HG03432 (cell line): ENCODE data around the gene CBY3.
"Not testable (repeated sequence)": the region's sequence is repeated elsewhere in the genome, so short reads cannot be mapped to it uniquely, and the experiment has no call there.

ENCODE experiments used
- ATAC-seq: cut with Tn5 transposase; IDR thresholded peaks from one replicate; pipeline ENCODE4 v1.9.1; 2021; ENCODE audit warnings: mild to moderate bottlenecking, moderate library complexity; ENCODE audit not compliant: unreplicated experiment

CBY3 gene

DNA sequence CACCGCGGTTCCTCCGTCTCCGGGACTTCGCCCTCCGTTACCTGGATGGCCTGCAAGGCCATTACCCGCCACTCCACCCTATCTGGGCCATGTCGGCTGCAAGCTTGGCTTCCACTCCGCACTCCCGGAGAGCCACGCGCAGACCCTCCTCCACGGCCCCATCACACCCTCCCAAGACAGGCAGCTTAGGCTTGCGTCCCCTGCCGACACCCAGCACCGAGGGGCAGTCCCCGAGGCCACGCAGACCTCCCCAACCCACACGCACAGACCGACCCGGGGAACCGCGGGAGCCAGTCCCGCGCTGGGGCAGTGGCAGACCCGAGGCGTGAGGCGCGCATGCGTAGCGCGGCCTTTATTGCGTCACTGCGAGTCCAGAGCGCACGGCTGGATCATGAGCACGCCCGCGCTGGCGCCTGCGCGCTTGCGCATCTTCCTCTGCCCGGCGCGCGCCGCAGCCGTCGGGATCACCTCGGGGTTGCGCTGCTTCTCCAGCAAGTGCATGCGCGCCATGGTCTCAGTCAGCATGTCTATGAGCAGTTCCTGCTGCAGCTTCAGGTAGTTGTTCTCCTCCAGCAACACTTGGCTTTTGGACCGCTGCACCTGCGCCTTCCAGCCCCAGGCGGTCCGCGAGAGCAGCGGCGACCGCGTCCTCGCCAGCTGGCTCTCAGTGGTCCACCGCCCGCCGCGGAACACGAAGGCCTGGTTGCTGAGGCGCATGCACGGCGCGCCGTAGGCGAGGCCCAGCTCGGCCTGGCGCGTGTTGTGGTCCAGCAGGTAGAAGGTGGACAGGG is 2.4 kb downstream of the CBY3 start:
- ATAC-seq, result peak; percentile 97

DNA sequence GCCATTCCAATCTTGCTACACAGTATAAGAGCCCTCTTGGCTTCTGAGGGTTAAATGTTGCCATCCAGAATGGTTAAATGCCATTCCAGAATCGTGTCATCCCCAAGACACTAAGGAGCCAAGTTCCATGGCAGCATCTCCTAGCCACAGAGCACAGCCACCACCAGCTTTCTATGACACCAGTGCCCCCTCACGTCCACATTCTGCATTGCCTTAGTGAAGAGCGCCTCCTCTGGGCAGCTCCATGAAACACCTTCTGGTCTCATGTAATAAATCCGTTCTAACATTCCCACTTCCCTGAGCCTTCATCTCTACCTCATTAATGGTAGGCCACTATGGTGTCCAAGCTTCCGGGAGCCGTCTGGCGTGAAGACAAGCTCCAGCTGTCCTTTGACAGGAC is 12.4 kb downstream of the CBY3 start:
- ATAC-seq, result no peak

DNA sequence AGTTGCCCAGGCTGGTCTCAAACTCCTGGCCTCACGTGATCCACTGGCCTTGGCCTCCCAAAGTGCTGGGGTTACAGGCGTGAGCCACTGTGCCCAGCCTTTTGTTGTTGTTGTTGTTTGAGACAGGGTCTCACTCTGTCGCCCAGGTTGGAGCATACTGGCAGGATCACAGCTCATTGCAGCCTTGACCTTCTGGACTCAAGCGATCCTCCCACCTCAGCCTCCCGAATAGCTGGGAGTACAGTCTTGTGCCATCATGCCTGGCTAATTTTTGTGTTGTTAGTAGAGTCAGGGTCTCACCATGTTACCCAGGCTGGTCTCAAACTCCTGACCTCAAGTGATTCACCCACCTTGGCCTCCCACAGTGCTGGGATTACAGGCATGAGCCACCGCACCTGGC is 19.2 kb downstream of the CBY3 start:
- not testable (repeated sequence) for ATAC-seq

DNA sequence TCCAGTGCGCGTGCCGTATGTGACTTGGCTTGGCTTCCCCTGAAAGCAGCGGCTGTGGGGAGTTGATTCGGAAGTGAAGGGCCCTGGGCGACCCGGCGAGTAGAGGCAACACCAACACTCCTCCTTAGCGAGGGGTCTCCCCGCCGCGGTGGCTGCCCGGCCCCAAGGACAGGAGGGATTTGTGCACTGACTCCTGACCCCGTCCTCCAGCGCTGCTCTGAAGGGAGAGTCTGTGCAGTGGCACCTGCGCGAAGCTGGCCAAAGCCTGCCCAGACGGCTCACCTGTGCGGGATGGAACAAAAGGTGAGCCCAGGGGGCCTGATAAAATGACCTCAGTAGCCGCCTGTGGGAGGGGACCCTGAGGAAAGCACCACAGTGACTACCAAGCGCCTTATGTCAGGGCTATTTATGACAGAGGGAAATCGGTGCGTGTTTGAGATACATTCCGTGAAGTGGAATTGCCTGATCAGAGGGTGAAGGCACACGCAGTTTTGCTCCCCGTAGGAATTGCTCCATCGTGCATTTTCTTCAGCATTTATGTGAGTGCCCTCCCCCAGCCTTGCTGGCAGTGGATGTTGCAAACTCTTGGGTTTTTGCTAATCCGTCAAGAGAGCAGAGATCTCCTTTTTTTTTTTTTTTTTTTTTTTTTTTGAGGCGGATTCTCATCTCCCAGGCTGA is 22.5 kb downstream of the CBY3 start:
- peak; percentile 62 for ATAC-seq

DNA sequence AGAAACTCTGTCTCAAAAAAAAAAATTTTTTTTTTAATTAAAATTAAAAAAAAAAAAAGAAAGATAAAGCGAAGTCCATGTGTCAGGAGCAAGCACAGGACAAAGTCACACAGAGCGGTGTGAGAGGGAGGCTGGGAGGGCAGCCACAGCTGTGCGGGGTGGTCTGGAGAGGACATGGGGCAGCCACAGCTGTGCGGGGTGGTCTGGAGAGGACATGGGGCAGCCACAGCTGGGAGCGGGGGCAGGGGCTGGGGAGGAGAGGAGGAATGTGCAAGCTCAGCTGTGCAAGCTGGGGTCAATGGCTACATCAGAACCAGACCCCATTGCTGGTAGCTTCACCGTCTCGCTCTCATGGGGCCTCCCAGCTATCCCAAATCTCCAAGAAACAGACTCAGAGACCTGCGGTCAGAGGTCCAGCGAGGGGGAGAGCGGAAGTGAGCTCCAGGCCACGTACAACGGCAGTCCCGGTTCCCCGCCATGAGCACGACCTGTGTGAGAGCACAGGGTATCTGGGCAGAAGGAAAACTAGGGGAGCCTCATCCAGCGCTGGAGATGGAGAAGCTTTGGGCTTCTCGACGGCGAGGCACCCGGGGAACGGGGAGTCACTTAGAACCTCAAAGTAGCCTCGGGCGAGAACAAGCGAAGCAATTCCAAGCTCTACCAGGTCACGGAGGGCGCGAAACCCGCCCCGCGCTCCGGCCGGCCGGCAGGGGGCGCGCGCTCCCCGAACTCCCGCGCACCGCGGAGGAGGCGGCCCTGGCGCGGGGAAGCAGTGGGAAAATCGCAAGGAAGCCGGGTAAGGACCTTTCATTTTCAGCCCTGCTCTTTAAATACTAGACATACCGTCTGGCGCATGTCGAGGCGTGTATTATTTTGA is 23.3 kb downstream of the CBY3 start:
- peak; percentile 93 for ATAC-seq

DNA sequence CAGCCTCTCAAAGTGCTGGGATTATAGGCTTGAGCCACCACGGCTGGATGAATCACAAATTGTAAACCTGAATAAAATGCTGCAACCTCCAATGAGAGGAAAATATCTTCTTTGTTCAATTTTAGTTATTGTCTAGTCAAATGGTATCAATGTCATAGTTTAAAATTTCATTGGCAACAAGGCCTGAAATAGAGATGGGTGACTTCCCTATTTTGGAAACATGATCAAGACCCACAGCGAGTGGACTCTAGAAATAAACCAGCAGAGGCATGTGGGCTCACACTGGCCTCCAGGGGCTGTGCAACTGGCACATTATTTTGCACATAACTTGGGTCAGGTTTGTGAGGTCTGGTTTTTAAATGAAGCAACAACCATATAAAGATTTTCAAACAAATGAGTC is 27.7 kb downstream of the CBY3 start:
- ATAC-seq, result not testable (repeated sequence)

DNA sequence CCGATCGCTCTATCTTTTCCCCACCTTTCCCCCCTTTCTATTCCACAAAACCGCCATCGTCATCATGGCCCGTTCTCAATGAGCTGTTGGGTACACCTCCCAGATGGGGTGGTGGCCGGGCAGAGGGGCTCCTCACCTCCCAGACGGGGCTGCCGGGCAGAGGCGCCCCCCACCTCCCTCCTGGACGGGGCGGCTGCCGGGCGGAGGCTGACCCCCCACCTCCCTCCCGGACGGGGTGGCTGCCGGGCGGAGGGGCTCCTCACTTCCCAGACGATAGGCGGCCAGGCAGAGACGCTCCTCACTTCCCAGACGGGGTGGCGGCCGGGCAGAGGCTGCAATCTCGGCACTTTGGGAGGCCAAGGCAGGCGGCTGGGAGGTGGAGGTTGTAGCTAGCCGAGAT is 30.6 kb downstream of the CBY3 start:
- ATAC-seq, result not testable (repeated sequence)

DNA sequence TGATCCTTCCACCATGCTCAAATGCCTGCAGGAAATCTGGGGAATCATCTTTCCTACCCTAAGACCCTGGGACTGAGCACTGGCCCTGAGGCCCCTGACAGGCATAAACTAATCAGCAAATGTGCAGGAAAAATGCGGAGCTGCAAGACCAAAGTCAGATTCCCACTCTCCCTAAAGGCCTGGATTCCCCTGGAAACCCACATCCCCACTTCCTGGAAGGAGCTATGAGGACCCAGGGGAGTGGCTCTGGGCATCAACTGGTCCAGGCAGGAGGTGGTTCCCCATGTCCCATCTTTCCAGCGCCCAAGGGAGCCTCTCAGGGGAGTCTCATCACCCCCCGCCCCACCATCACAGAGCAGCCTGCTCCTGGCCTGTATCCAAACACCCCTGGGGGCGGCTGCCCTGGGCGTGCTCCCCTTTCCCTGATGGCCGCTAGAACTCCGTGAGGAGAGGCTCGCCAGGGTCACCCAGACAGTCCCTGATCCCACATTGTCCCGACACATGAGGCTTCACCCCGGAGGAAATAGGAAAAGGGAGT is 31.6 kb downstream of the CBY3 start:
- not testable (repeated sequence) for ATAC-seq

DNA sequence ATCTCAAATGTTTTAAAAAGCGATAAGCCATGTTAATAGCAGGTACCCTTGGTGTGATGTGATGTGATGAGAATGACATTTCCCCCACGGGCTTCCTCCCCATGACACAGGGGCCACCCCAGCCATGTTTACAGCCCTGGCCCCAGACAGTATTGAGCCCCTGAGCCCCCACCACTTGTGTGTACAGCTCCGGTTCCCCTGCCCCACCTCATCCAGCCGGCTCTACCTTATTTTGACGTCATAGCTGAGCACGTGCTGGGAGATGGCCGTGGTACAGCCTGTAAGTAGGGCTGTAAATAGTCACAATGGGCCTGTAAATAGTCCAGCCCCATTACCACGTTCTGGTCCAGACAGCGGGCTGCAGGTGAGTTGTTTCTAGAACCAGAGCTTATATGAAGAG is 32.4 kb downstream of the CBY3 start:
- ATAC-seq, result no peak

DNA sequence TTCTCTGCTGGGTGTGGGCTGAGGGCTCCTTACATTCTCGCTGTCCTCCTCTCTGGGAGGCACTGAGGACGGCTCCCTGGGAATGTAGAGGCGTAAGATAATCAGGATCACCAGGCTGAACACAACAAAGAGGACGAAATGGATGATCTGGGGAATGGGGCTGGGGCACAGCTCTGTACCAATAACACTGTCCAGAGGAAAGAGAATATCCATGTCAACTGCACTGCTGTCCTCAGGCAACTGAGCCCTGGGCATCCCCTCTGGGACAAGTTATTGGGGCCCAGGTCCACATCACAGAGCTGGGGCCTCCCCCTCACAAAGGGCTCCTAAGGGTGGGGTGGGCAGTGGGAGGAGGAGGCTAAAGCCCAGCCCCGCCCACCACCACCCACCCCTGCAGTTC is 36.1 kb downstream of the CBY3 start:
- not testable (repeated sequence) for ATAC-seq

DNA sequence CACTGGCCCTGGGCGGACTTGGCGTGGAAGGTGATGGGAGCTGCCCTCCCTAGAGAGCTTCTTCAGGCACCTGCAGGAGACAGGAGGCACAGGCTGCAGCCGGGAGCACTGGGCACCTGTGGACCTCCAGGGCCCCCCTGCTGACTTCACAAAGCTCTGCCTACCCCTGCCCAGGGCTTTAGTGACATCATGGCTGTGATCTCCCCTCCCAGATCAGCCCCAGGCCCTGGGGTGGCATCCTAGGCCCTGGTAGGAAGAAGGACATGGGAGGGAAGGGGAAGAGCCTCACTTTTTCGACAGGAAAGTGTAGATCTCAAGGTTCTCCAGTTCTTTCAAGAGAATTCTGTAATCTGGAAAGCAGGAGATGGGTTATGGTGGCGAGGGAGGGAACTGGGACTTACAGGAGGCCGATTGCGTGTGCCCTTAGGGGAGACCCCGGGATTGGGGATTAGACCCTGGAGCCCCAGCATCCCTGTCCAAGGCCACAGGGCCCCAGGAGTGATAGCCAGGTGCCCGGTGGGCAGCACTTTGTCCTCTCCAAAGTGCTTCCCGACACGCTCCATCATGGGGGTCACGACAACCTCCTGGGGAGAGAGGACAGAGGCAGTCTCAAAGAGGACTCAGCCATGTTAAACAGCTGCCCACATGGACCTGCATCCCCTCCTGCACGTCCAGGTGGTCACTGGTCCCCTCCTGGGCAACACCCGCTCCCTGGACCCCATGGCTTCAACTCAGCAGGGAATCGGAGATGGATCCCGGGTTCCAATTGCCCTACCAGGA is 37.5 kb downstream of the CBY3 start:
- not testable (repeated sequence) for ATAC-seq

DNA sequence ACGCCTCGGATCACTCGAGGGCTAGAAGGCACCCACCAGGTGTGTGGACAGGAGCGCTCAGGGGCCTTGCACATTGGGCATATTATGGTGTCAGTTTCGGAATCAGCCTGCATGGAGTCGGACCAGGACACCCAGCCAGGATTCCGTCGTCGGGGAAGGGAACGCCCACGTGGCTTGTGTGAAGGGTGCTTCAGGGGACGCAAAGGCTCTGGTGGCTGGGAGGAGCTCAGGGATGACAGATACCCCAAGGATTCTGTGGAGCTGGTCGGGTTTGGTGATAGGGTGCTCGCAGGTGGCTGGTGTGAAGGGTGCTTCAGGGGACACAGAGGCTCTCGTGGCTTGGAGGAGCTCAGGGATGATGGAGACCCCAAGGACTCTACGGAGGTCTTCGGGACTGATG is 38.2 kb downstream of the CBY3 start:
- not testable (repeated sequence) for ATAC-seq

DNA sequence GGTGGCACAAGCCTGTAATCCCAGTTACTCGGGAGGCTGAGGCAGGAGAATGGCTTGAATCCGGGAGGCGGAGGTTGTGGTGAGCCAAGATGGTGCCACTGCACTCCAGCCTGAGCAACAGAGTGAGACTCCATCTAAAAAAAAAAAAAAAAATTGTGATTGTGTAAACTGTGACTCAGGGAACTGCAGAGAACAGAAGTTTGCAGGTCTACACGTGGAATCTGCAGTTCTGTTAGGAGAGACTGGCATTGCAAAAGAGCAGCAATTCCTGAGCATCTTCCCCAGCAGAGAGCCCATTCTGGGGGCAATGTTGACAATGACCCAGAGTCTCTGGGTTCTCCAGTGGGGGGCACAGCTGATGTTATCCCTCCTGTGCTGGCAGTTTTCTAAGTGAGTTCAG is 39.1 kb downstream of the CBY3 start:
- not testable (repeated sequence) for ATAC-seq

DNA sequence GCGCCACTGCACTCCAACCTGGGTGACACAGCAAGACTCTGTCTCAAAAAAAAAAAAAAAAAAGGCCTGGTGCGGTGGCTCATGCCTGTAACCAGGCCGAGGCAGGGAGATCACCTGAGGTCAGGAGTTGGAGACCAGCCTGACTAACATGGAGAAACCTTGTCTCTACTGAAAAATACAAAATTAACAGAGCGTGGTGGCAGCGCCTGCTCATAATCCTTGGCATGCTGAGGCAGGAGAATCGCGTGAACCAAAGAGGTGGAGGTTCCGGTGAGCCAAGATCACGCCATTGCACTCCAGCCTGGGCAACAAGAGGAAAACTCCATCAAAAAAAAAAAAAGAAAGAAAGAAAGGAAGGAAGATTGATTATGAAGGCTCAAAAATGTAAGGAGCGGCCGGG is 41.5 kb downstream of the CBY3 start:
- not testable (repeated sequence) for ATAC-seq

DNA sequence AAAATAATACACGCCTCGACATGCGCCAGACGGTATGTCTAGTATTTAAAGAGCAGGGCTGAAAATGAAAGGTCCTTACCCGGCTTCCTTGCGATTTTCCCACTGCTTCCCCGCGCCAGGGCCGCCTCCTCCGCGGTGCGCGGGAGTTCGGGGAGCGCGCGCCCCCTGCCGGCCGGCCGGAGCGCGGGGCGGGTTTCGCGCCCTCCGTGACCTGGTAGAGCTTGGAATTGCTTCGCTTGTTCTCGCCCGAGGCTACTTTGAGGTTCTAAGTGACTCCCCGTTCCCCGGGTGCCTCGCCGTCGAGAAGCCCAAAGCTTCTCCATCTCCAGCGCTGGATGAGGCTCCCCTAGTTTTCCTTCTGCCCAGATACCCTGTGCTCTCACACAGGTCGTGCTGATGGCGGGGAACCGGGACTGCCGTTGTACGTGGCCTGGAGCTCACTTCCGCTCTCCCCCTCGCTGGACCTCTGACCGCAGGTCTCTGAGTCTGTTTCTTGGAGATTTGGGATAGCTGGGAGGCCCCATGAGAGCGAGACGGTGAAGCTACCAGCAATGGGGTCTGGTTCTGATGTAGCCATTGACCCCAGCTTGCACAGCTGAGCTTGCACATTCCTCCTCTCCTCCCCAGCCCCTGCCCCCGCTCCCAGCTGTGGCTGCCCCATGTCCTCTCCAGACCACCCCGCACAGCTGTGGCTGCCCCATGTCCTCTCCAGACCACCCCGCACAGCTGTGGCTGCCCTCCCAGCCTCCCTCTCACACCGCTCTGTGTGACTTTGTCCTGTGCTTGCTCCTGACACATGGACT is 46.3 kb downstream of the CBY3 start:
- peak; percentile 93 for ATAC-seq

DNA sequence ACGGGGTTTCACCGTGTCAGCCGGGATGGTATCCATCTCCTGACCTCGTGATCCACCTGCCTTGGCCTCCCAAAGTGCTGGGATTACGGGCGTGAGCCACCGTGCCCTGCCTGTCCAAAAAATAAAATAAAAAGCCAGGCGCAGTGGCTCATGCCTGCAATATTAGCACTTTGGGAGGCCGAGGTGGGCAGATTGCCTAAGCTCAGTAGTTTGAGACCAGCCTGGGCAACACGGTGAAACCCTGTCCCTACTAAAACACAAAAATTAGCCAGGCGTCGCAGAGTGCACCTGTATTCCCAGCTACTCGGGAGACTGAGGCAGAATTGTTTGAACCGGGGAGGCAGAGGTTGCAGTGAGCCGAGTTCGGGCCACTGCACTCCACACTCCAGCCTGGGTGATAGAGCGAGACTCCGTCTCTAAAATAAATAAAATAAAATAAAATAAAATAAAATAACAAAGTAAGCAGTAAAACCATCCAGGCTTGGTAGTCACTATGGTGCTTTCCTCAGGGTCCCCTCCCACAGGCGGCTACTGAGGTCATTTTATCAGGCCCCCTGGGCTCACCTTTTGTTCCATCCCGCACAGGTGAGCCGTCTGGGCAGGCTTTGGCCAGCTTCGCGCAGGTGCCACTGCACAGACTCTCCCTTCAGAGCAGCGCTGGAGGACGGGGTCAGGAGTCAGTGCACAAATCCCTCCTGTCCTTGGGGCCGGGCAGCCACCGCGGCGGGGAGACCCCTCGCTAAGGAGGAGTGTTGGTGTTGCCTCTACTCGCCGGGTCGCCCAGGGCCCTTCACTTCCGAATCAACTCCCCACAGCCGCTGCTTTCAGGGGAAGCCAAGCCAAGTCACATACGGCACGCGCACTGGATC is 47.1 kb downstream of the CBY3 start:
- ATAC-seq, result peak; percentile 68
